HAP-1 (cell line): ENCODE results near the gene COL28A1.
"Not testable (repeated sequence)": the region's sequence is repeated elsewhere in the genome, so short reads cannot be mapped to it uniquely, and the experiment has no call there.

Experiments used
- DNase-seq, 2 experiments: peaks; one replicate each; pipeline ENCODE4 v3.0.0-alpha.2; 2016 to 2020; ENCODE audit warnings: low spot score in 2 of 2
- H3K27me3 ChIP-seq: fragments of 250-450 bp; sonication (Bioruptor Pico); 2 replicates; pipeline ENCODE4 v1.5.1; 2020; ENCODE audit warnings: low read depth, mild to moderate bottlenecking, moderate library complexity
- H3K36me3 ChIP-seq: fragments of 250-450 bp; sonication (Bioruptor Pico); replicated peaks from 2 replicates; pipeline ENCODE4 v1.5.1; 2020; ENCODE audit warnings: mild to moderate bottlenecking
- H3K4me1 ChIP-seq: fragments of 250-450 bp; sonication (Bioruptor Pico); 2 replicates; pipeline ENCODE4 v1.5.1; 2020; ENCODE audit warnings: mild to moderate bottlenecking
- H3K4me3 ChIP-seq: fragments of 250-450 bp; sonication (Bioruptor Pico); 2 replicates; pipeline ENCODE4 v1.5.1; 2020; ENCODE audit warnings: mild to moderate bottlenecking, moderate library complexity
- H3K9me3 ChIP-seq: fragments of 250-450 bp; sonication (Bioruptor Pico); 2 replicates; pipeline ENCODE4 v1.5.1; 2020; ENCODE audit warnings: mild to moderate bottlenecking, moderate library complexity
- in situ Hi-C: fragments of 300-500 bp; cut with MboI; formaldehyde crosslinking; loops from 3 replicates; pipeline ENCODE4 v1.14.3; 2020; ENCODE audit warnings: low sequenced_read_pairs, inconsistent platforms, mixed read lengths

Gene COL28A1

DNA sequence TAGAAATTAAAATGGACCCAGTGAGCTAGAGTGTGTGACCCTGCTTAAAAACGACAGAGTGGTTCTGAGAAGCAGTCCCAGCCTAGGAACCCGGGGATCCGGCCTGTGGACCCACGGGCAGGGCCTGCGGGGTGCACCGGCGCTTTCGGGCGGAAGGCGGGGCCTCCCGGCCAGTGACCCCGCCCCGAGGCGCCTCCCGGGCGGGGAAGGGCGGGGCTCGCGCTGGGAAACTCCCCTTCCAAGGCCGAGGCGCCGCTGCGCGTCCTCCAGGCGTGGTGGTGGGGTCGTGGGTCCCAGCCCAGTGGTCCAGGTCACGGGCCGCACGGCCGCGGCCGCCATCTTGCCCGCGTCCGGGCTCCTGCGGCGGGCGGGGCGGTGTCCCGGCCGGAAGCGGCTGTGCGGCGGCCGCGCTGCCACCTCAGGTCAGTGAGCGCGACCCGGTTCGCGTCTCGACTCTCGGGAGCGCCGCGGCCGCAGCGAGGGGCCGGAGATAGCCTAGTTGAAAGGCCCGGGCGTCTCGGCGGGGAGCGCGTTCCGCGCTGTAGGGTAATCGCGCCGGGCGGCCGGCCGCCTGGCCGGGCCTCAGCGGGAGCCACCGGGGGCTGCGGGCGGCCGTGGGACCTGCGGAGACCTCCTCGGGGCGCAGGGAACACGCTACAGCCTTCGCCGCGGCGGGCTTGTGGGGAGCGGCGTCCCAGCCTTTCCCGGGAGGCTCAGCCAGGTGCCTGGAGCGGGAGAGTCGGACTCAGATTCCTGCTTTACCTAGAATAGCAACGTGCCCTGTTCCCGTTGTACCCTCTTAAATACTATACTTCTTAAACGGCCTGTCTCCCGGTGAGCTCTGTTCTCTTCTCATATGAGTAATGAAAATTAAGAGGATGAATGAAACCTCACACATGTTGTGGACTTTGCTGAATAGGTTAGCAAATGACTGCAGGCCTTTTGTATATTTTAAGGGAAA lies 31.3 kb upstream of the COL28A1 start, which contains the start of gene MIOS:
MIOS (plus strand) TSS at position 234 of the 961 bp plus-strand sequence. CDS start 5,592 bp downstream, outside the sequence.
- peaks cover 5% of the 10 kb centered on the region; the same call in 1 of the 2 replicates for H3K9me3 ChIP-seq
- in situ Hi-C loops = no loop called here
- peak within 1 kb of the TSS; percentile 60 for H3K4me3 ChIP-seq
- H3K36me3 ChIP-seq = peaks cover 20% of the 10 kb centered on the region
- peak; percentile 55 to 88 for DNase-seq
- peaks cover 7% of the 10 kb centered on the region for H3K4me1 ChIP-seq
- no peaks in the 10 kb centered on the region for H3K27me3 ChIP-seq

DNA sequence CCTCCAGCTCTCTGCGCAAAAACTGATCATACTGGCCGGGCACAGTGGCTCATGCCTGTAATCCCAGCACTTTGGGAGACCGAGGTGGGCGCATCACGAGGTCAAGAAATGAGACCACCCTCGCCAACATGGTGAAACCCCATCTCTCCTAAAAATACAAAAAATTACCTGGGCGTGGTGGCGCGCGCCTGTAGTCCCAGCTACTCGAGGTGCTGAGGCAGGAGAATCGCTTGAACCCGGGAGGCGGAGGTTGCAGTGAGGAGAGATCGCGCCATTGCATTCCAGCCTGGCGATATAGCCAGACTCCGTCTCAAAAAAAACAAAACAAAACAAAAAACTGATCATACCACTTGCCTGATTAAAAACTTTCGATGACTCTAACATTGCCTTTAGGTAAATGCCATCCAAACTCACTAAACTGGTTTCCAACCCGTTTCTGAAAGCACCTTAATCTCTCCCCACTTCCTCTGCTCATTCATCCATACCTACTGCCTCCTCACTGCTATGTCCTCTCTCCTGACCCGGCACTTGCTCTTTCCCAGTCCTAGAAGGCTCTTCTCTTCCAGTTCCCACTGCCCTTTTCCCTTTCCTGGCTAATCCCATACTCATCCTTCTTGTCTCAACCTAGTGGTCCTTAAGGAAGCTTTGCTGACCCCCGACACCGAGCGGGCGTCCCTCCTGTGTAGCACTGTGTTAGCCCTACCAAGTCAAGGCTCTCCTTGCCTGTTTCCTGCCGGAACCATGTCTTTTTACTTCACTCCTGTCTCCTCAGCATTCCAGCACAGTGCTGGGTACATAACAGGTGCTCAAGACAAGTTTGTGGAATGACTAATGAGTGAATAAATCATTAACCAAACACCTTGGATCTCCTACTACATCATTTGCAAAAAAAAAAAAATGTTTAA lies 30.3 kb upstream of the COL28A1 start:
- peaks cover 5% of the 10 kb centered on the region; the same call in 1 of the 2 replicates for H3K9me3 ChIP-seq
- in situ Hi-C loops = no loop called here
- peak overlapping the region; percentile 60 for H3K4me3 ChIP-seq
- no peaks in the 10 kb centered on the region for H3K27me3 ChIP-seq
- H3K36me3 ChIP-seq = peaks cover 12% of the 10 kb centered on the region
- DNase-seq = no peak
- H3K4me1 ChIP-seq = peaks cover 7% of the 10 kb centered on the region

DNA sequence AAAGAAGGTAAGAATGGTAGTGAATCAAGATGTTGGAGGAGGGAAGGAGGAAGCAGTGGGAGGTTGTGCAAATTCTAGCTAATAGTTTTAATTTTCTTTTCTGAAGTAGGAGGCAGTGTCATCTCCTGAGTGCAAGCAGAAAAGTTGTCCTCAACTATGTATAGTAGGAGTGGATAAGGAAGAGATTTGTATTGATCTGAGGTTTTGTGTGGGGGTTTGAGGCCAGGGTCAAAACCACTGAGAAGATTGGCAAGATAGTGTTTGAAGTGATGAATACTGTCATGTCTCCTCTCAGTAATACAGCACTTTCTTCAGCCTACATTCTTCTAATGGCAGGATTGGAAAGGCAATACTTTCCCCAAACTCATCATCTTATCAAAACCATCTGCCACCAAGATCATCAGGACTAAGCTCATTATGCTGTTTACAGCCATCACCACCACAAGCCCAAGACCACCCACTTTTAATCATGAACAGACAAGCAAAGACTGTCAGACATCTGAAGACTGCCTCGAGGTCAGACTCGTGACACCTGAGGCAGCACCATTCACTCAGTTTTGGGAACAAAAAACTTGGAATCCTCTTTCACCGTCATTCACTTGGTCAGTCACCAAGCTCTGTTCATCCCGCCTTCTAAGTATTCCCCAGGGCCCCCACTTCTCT lies 29.5 kb upstream of the COL28A1 start:
- H3K36me3 ChIP-seq = peaks cover 8% of the 10 kb centered on the region
- H3K4me3 ChIP-seq = no peak overlapping the region
- no peaks in the 10 kb centered on the region for H3K9me3 ChIP-seq
- H3K4me1 ChIP-seq = peaks cover 7% of the 10 kb centered on the region
- no peaks in the 10 kb centered on the region for H3K27me3 ChIP-seq
- DNase-seq = no peak
- in situ Hi-C loops = no loop called here

DNA sequence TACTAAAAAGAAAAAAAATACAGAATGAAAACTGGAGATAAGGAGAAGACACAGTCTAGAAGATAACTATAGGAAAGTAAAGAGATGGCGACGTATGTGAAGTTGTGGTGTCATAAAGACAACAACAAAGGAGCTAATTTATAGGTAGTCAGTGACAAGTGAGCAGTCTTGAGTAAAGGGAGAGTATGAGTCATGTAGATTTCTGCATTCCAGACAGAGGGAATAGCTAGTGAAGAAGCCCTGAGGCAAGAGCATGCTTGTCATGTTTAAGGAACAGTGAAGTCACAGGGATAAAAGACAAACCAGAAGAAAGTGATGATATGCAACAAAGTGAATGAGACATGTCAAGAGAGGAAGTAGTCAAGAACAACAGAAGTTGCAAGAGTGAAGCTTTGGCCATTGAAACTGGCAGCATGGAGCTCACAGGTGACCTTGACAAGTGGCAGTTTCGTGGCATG lies 28.7 kb upstream of the COL28A1 start:
- in situ Hi-C loops = no loop called here
- H3K27me3 ChIP-seq = no peaks in the 10 kb centered on the region
- H3K4me3 ChIP-seq = no peak overlapping the region
- peak in 1 of 2 experiments; percentile 47 for DNase-seq
- H3K36me3 ChIP-seq = 0 out of 2 replicates have a peak, but pooled peaks cover 2% of the 10 kb centered on the region
- H3K4me1 ChIP-seq = peaks cover 7% of the 10 kb centered on the region
- 0 out of 2 replicates have a peak, but pooled peaks cover under 1% of the 10 kb centered on the region for H3K9me3 ChIP-seq

DNA sequence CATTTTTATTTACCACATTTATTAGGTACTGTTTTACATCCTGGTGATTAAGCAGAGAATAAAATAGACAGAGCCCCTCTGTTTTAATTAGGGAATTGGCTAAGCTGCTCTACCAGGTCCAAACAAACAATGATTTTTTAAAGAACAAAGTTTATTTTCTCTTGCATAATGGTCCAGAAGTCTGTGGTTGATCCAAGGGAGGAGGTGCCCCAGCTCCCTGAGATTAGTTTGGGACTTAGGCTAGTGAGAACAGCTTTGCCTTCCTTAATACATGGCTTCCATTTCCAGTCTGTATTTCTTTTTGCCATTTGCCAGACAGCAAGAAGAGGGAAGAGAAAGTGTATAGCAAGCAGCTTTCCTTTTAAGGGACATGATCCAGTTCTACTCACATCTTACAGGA lies 28.1 kb upstream of the COL28A1 start:
- in situ Hi-C loops = no loop called here
- DNase-seq = no peak
- Histone ChIP-seq H3K9me3 (0 out of 2 replicates have a peak, but pooled peaks cover 3% of the 10 kb centered on the region), H3K4me3 (no peak overlapping the region), H3K36me3 (no peaks in the 10 kb centered on the region), H3K27me3 (no peaks in the 10 kb centered on the region), H3K4me1 (peaks cover 5% of the 10 kb centered on the region)

DNA sequence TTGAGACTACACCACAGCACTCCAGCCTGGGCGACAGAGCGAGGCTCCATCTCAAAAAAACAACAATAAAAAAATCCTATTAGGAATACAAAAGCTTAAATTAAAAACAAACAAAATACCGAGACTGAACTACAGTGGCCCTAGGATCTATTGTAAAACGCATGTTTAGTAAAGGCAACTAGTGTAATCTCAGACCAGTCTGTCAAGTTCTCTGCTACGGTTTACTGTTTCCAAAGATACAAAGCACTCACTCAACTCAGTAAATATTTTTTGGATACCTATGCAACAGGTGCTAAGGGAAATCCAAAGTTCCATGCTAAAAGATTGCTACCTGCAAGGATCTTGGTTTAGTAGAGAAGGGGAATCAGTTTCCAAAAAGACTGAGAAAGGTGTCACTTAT lies 27.6 kb upstream of the COL28A1 start:
- in situ Hi-C loops = no loop called here
- Histone ChIP-seq H3K36me3 (no peaks in the 10 kb centered on the region), H3K27me3 (no peaks in the 10 kb centered on the region), H3K4me3 (no peak overlapping the region), H3K4me1 (no peaks in the 10 kb centered on the region; the same call in 1 of the 2 replicates), H3K9me3 (0 out of 2 replicates have a peak, but pooled peaks cover 3% of the 10 kb centered on the region)
- no peak for DNase-seq

DNA sequence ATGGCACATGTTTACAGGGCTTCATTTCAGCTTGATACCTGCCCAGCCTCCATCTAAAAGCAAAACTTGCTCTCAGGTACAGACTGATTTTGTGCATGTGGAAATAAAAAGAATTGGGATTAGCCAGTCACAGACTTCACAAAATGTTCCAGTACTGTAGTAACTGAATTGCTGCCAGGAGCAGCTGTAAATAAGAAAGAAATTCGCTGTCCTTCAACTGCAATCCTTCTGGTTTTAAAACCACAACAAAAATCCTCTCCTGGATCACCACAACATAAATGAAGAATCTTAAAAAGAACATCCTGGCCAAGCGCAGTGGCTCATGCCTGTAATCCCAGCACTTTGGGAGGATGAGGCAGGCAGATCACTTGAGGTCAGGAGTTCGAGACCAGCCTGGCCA lies 27.1 kb upstream of the COL28A1 start:
- in situ Hi-C loops = no loop called here

DNA sequence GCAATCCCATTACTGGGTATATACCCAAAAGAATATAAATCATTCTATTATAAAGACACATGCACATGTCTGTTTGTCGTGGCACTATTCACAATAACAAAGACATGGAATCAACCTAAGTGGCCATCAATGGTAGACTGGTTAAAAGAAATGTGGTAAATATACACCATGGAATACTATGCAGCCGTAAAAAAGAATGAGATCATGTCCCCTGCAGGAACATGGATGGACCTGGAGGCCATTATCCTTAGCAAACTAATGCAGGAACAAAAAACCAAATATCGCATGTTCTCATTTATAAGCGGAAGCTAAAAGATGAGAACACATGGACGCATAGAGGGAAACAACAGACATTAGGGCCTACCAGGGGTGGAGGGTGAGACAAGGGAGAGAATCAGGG lies 25.9 kb upstream of the COL28A1 start:
- H3K4me3 ChIP-seq, H3K4me1 ChIP-seq, H3K36me3 ChIP-seq, in situ Hi-C loops, H3K27me3 ChIP-seq, DNase-seq, H3K9me3 ChIP-seq: not testable (repeated sequence)

More for the DNA sequence above, 27.1 kb upstream of the COL28A1 start:
- Histone ChIP-seq H3K9me3 (0 out of 2 replicates have a peak, but pooled peaks cover 3% of the 10 kb centered on the region), H3K27me3 (no peaks in the 10 kb centered on the region), H3K36me3 (no peaks in the 10 kb centered on the region), H3K4me3 (no peak overlapping the region), H3K4me1 (no peaks in the 10 kb centered on the region; the same call in 1 of the 2 replicates)
- no peak for DNase-seq

DNA sequence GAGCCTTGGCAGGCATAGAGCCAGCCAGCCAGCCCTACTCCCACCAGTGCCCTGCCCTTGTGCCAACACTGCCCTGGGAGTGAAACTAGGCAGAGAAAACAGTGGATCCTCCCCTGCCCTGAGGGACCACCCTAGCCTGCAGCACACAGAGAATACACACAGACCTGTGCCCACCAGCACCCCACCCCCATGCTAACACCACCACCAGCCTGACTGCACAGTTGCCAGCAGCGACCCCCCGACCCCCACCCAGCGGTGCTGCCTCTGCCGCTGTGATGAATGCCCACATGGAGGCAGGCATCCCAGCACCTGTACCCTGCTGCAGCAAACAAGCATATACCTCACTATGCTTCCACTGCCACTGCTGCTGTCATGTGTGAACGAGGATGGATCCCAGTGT lies 21.6 kb upstream of the COL28A1 start:
- Histone ChIP-seq H3K9me3 (0 out of 2 replicates have a peak, but pooled peaks cover 3% of the 10 kb centered on the region), H3K4me3 (no peak overlapping the region), H3K4me1 (peaks cover 16% of the 10 kb centered on the region), H3K36me3 (no peaks in the 10 kb centered on the region), H3K27me3 (no peaks in the 10 kb centered on the region)
- no peak for DNase-seq
- in situ Hi-C loops = no loop called here

DNA sequence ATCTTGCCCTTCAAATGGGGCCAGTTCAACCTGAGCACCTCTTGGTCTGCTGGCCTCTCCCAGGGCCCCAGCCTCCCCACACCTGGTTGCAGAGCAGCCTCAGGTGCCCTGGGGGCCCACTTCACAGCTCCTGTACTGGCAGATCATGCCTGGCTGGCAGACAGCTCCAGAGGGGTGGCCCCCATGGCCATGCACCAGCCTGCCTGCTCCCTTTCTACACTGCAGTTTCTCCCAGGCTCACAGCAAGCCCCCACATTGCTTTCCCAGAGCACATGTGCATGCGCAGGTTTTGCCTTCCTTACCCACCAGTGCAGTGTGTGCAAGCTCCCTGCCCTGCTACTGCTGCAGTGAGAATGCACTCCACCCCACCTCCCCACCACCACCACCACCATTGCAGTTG lies 21.2 kb upstream of the COL28A1 start:
- no peak overlapping the region for H3K4me3 ChIP-seq
- H3K4me1 ChIP-seq = peaks cover 16% of the 10 kb centered on the region
- 0 out of 2 replicates have a peak, but pooled peaks cover 3% of the 10 kb centered on the region for H3K9me3 ChIP-seq
- DNase-seq = no peak
- no peaks in the 10 kb centered on the region for H3K27me3 ChIP-seq
- in situ Hi-C loops = no loop called here
- no peaks in the 10 kb centered on the region for H3K36me3 ChIP-seq

DNA sequence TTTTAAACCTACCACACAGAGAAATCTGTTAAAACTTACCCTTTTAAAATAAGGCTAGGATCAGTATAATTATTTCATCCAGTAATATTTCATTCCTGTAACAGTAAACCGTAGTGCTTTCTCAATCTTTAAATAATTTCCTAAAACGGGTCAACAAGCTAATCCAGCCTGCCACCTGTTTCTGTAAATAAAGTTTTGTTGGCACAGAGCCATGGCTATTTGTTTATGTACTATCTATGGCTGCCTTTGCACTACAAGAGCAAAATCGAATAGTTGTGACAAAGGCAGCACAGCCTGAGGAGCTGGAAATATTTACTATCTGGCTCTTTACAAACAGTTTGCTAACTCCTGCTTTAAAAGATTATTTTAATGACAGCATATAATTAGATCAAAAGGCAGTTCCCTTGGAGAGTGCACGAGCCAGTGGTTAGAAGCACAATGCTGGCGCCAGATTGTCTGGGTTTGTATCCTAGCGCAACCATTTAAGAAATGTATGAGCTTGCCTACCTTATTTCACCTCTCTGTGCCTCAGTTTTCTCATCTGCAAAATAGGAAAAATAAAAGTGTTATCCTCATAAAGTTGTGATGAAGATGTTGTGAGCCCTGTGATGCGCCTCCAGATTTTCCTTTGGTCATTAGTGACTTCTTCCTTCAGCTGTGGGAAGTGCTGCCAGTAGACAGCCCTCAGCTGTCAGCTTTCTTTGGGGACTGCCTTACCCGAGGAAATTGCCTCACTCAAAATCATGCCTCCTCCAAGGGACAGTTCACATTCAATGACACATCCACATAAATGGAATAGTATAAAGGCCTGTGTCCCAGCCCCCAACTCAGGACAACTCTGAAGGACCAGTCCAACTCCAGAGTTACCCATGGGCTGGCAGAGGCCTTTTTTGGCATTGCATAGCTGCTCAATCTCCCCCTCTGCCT lies 19.2 kb upstream of the COL28A1 start:
- Histone ChIP-seq H3K27me3 (no peaks in the 10 kb centered on the region), H3K9me3 (0 out of 2 replicates have a peak, but pooled peaks cover 3% of the 10 kb centered on the region), H3K4me1 (peaks cover 16% of the 10 kb centered on the region), H3K4me3 (no peak overlapping the region), H3K36me3 (no peaks in the 10 kb centered on the region)
- in situ Hi-C loops = no loop called here
- DNase-seq = peak; percentile 72 to 85

DNA sequence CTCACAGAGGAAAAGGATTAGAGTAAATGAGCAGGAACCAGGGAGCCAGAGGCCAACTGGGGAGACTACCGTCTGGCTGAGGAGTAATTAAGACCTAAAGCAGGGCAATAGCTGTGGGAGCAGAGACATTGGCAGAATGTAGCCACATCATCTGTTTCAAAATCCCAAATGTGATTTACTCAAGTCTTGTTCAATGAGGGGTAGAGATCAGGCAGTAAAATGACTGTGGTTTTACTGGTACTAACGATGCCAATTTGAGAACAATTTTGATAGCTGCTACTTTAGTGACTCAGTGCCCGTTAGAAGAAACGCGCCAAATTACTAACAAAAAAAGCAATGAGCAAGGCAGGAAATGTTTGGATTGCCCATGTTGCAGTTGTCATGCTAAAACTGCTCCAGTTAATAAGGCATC lies 18.4 kb upstream of the COL28A1 start:
- Histone ChIP-seq H3K27me3 (no peaks in the 10 kb centered on the region), H3K4me3 (no peak overlapping the region), H3K9me3 (no peaks in the 10 kb centered on the region), H3K4me1 (peaks cover 16% of the 10 kb centered on the region), H3K36me3 (no peaks in the 10 kb centered on the region)
- DNase-seq = no peak
- in situ Hi-C loops = no loop called here
